Activated CD4-positive, alpha-beta T cell treated with anti-CD3 and anti-CD28 coated beads, Interleukin-2, amount 50 U/mL, for 24 hours (primary cell): ENCODE results near the gene PIGV.
"Not testable (repeated sequence)": the region's sequence is repeated elsewhere in the genome, so short reads cannot be mapped to it uniquely, and the experiment has no call there.

Source experiments
- DNase-seq, 2 donors: peaks; one replicate each; pipeline ENCODE4 v3.0.0-alpha.2; 2020; ENCODE audit warnings: low read depth in 1 of 2, low spot score in 1 of 2

Gene PIGV

DNA sequence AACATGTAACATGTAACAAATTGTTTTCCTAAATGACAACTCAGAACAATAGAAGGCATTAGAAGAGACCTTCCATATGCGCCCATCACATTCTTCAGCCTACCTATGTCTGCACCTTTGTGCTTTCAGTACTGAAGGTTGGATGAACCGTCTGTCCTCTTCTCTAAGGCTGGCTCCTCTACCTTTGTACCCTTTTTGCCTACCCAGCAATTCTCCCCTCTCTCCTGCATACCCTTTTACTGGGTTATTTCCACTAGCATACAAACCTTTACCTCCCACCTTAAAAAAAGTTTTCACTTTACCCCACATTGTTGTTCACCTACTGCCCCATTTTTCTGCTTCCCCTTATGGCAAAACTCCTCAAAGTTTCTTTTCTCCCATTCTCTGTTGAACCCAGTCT, 5.2 kb downstream of the PIGV start:
- DNase-seq, result no peak

DNA sequence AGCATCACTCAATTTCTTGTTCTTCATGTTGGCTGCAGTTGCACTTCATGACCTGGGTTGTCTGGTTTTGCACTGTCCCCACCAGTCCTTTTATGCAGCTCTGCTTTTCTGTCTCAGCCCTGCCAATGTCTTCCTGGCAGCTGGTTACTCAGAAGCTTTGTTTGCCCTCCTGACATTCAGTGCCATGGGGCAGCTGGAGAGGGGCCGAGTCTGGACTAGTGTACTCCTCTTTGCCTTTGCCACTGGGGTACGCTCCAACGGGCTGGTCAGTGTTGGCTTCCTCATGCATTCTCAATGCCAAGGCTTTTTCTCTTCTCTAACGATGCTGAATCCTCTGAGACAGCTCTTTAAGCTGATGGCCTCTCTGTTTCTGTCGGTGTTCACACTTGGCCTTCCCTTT, 6.6 kb downstream of the PIGV start:
- DNase-seq, result no peak

- DNase-seq, result no peak
These were observed 9.9 kb downstream of the PIGV start for GRCh38 chr1:26797627-26798026.

- DNase-seq, result peak in 1 of 2 donors; percentile 22
These were observed 11.9 kb downstream of the PIGV start for GRCh38 chr1:26799479-26800142.

GRCh38 chr1:26803932-26804331, 16.2 kb downstream of the PIGV start:
- not testable (repeated sequence) for DNase-seq

- peak in 1 of 2 donors; percentile 69 for DNase-seq
These were observed 22.4 kb downstream of the PIGV start for GRCh38 chr1:26810105-26810504.

GRCh38 chr1:26811057-26811456, 23.3 kb downstream of the PIGV start:
- no peak for DNase-seq

- no peak for DNase-seq
These were observed 24.0 kb downstream of the PIGV start for GRCh38 chr1:26811708-26812107.

DNA sequence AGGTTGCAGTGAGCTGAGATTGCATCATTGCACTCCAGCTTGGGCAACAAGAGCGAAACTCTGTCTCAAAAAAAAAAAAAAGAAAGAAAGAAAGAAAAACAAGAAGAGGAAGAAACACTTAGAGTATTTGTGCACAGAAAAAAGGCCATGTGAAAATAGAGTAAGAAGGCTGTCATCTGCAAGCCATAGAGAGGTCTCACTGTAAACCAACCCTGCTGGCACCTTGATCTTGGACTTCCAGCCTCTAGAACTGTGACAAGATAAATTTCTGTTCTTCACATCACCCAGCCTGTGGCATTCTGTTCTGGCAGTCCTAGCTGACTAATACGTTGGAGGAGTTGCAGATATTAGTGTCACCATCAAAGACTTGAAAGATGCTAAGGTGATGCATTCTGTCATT, 26.6 kb downstream of the PIGV start:
- DNase-seq, result no peak

GRCh38 chr1:26814893-26815292, 27.1 kb downstream of the PIGV start:
- no peak for DNase-seq

- no peak for DNase-seq
These were observed 33.1 kb downstream of the PIGV start for GRCh38 chr1:26820784-26821269.

DNA sequence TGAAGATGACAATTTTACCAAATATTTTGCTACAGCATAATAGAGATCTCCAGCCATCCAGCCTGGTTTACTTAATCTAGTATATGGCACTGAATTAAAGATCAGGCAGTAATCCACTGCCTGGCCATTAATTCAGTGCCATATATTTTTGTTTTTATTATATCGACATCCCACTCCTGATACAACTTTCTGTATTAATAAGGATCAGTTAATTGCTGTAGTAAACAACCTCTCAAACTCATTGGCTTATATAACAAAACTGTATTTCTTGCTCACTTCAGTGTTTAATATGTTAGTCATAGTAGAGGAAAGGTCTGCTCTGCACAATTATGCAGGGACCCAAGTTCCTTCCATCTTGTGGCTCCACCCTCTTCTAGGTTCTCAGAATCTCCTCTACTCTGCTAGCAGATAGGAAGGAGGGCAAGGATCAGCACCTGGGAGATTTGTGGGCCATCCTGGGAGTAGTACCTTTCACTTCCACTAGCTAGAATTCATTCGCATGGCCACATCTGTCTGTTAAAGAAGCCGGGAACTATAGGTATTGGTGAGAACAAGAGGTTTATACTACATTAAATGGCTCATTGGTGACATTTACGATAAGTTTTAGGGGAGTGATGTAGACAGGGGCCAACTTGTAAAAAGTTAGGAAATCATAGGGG, 35.1 kb downstream of the PIGV start:
- no peak for DNase-seq

DNA sequence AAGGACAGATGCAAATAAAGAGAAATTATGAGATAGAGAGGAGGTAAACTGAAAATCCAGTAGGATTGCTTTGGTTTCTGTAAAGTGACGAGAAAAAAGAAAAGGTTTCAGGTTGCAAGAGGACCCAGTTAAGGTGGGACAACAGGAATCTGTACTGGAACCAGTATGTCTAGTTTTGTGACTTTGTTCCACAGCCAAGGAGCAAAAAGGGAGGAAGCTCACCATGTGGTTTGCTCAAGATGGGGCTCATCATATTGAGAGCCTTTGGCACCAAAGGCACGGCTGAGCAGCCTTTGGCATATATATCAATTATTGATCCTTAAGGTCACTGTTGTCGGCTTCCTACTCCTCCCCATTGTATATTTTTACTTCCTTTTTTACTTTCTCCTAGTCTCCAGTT, 37.0 kb downstream of the PIGV start:
- DNase-seq, result no peak

DNA sequence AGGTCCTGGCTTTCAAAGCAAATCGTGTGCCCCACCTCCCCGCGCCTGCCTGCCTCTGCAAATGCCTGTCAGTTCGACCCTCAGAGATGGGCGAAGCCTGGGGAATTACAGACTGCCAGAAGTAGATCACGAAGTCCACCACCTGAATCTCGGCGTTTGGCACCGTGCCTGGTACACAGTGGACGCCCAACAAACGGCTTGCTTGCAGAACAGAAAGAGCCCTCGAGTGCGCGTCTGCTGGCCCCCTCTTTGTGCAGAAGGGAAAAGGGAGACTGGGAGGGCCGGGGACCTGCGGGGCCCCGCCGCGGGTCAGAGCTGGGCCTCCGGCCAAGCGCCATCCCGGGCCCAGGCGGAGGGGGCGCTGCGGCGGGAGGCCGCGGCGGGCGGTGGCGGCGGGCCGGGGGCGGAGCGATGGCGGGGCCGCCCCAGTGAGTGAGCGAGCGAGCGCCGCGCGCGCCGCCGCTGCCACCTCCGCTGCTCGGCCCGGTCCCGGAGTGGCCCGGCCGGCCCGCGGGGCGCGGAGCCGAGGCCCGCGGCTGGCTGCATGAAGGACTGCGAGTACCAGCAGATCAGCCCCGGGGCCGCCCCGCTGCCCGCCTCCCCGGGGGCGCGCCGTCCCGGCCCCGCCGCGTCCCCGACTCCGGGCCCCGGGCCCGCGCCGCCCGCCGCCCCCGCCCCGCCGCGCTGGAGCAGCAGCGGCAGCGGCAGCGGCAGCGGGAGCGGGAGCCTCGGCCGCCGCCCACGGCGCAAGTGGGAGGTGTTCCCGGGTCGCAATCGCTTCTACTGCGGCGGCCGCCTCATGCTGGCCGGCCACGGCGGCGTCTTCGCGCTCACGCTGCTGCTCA, 38.7 kb downstream of the PIGV start, which contains the start of gene ZDHHC18:
TSS of gene ZDHHC18 (plus strand) at position 428 of the 845 bp plus-strand sequence. CDS start at position 545, 117 bp downstream.
- peak; percentile 46 to 59 for DNase-seq

DNA sequence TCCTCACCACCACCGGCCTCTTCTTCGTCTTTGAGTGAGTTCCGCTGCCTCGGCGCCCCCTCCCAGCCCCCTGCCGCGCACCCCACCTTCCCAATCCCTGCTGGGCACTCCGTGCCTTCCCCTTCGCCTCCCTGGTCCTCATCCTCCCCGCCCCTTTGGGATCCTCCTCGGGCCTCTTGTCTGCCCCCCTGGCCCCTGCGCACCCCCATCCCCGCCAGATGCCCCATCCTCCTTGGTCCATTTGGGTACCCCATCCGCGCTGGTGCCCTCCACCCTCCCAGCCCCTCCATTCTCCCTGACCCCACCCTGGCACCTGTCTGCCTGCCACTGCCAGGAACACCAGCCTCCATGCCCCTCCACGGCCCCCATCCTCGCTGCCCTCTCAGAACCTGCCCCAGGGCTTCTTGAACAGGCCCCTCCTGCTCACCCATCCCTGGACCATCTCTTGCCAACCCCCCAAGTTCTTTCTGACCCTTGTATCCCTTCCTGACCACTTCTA, 39.4 kb downstream of the PIGV start:
- DNase-seq, result no peak

- no peak for DNase-seq
These were observed 39.9 kb downstream of the PIGV start for GRCh38 chr1:26827663-26828062.

- DNase-seq, result no peak
These were observed 40.8 kb downstream of the PIGV start for GRCh38 chr1:26828411-26828991.

GRCh38 chr1:26829184-26829911, 41.6 kb downstream of the PIGV start:
- DNase-seq, result no peak

DNA sequence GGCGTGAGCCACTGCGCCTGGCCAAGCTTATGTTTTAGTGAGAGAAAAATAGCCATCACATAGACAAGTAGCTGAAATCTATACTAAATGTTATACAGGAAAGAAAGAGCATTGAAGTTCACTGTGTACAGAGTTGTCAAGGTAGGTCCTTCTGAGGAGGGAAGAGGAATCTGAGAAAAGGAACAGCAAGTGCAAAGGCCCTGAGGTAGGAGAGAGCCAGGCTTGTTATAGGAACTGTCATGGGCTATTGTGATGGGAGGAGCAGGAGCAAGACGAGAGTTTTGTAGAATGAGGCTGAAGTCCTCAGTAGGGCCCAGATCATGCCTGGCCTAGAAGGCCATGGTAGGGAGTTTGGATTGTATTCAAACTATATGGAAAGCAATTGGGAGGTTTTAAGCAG, 43.3 kb downstream of the PIGV start:
- no peak for DNase-seq

DNA sequence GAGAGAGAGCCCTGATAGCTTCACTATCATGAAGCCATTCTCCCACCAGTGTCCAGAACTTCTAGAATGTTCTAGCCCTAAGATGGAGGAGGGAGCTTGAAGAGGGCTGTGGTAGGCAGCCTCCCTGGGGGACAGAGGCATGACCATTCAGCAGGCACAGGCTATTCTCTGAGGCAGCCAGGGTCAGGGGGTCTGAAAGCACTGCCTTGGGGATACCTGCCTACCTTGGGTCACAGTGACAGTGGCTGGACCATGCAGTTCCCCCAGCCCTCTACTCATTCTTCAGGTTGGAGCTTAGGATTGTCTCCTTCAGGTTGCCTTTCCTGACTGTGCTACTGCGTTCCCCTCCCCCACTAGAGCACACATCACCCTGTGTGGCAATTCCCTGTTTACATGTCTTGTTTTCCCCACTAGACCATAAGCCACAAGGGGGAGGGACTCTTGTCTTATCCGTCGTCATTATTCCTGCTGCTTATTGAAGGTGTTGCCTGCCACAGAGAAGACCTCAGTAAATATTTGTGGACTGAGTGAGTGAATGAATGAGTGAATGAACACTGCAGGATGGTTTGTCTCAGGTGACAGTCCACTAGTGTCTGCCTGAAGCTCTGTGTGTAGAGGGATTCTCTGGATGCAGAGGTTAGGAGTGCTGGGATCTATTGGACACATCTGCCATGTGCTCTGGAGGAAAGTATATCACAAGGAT, 43.9 kb downstream of the PIGV start:
- no peak for DNase-seq
